NCI-H146 treated with DMSO at 0.1 percent for 48 hours (cell line): ENCODE results near the gene MUC21.
"Not testable (repeated sequence)": the region's sequence is repeated elsewhere in the genome, so short reads cannot be mapped to it uniquely, and the experiment has no call there.

Experiments used
- DNase-seq: peaks from one replicate; lab custom pipeline; 2025; ENCODE audit not compliant: unreplicated experiment; lab: John Stamatoyannopoulos, UW

MUC21 gene

GRCh38 chr6:30966154-30966553 lies 17.4 kb upstream of the MUC21 start:
- no peak for DNase-seq

GRCh38 chr6:30969171-30969570 lies 14.3 kb upstream of the MUC21 start:
- DNase-seq, result not testable (repeated sequence)

- no peak for DNase-seq
Measured at GRCh38 chr6:30970946-30971345, 12.6 kb upstream of the MUC21 start.

GRCh38 chr6:30972816-30973215 lies 10.7 kb upstream of the MUC21 start:
- DNase-seq, result no peak

- no peak for DNase-seq
Measured at GRCh38 chr6:30974490-30975252, 8.8 kb upstream of the MUC21 start.

GRCh38 chr6:30979141-30979540 lies 4.4 kb upstream of the MUC21 start:
- DNase-seq, result no peak

- no peak for DNase-seq
Measured at GRCh38 chr6:30979690-30980089, 3.8 kb upstream of the MUC21 start.

- no peak for DNase-seq
Measured at GRCh38 chr6:30981942-30982772, 1.4 kb upstream of the MUC21 start.

GRCh38 chr6:30985490-30985889 lies 2.0 kb downstream of the MUC21 start:
- no peak for DNase-seq

GRCh38 chr6:30987304-30987703 lies 3.8 kb downstream of the MUC21 start:
- DNase-seq, result no peak

GRCh38 chr6:30988209-30988825 lies 4.8 kb downstream of the MUC21 start:
- no peak for DNase-seq

- DNase-seq, result no peak
Measured at GRCh38 chr6:30990422-30991086, 7.0 kb downstream of the MUC21 start.

GRCh38 chr6:30991891-30992290 lies 8.4 kb downstream of the MUC21 start:
- DNase-seq, result no peak

GRCh38 chr6:30997301-30997700 lies 13.8 kb downstream of the MUC21 start:
- no peak for DNase-seq

GRCh38 chr6:30998785-30999184 lies 15.3 kb downstream of the MUC21 start:
- no peak for DNase-seq

- DNase-seq, result not testable (repeated sequence)
Measured at GRCh38 chr6:31000067-31000860, 16.7 kb downstream of the MUC21 start.

GRCh38 chr6:31001281-31001888 lies 17.9 kb downstream of the MUC21 start:
- DNase-seq, result no peak

GRCh38 chr6:31002471-31002870 lies 19.0 kb downstream of the MUC21 start:
- DNase-seq, result no peak

GRCh38 chr6:31004794-31005193 lies 21.3 kb downstream of the MUC21 start:
- no peak for DNase-seq
